Measurements from ENCODE around the gene PAK5. TPM values are rescaled to one million over a fixed set of nuclear protein-coding genes. Genes with fewer than 3 reads are reported as not detected.

Gene PAK5
- total RNA-seq, 1 donor from 2014 or later: 0.16 TPM

- no peak overlapping the region for H3K4me2 ChIP-seq (ENCODE audit: low read length)
Measured at GRCh38 chr20:9499126-9499899, 339.6 kb downstream of the PAK5 start.

GRCh38 chr20:9498322-9498721 lies 340.6 kb downstream of the PAK5 start:
- H3K4me1 ChIP-seq (ENCODE audit: insufficient read depth, low read length): no peaks in the 10 kb centered on the region
- no peak overlapping the region for H3K4me3 ChIP-seq (ENCODE audit: insufficient read depth, low read depth, low read length)
- Mint-ChIP-seq H3K27ac (ENCODE audit: unreplicated experiment) (no peak overlapping the region), H3K36me3 (ENCODE audit: low read depth, unreplicated experiment) (no peaks in the 10 kb centered on the region), H3K4me3 (ENCODE audit: unreplicated experiment) (no peak overlapping the region), H3K27me3 (ENCODE audit: low read depth, unreplicated experiment) (peaks cover 9% of the 10 kb centered on the region), H3K4me1 (ENCODE audit: low read depth, unreplicated experiment) (peaks cover 2% of the 10 kb centered on the region), H3K9me3 (ENCODE audit: unreplicated experiment) (peaks cover 1% of the 10 kb centered on the region)
- no peaks in the 10 kb centered on the region for H3K27me3 ChIP-seq (ENCODE audit: insufficient read depth, low read length)
- no peak overlapping the region for H2AFZ ChIP-seq (ENCODE audit: low read depth, low read length)
- no peaks in the 10 kb centered on the region for H3K36me3 ChIP-seq (ENCODE audit: insufficient read depth, low read length)
- FAIRE-seq (no peak), DNase-seq (ENCODE audit: low read depth) (peak; percentile 22)
- H3K27ac ChIP-seq (ENCODE audit: low read depth, low read length): no peak overlapping the region
- H4K20me1 ChIP-seq (ENCODE audit: insufficient read depth, low read length): no peaks in the 10 kb centered on the region
- H3K79me2 ChIP-seq (ENCODE audit: insufficient read depth, low read length): no peaks in the 10 kb centered on the region
- no peak overlapping the region for H3K9ac ChIP-seq (ENCODE audit: low read length)
- H3K9me3 ChIP-seq (ENCODE audit: insufficient read depth, low read depth, low read length): no peaks in the 10 kb centered on the region
- no peak overlapping the region for H3K4me2 ChIP-seq (ENCODE audit: low read length)
- TF ChIP-seq EZH2 (IDR thresholded peaks at IDR 0.05; ENCODE audit: insufficient read depth, low read length): no peak
- no peak for TF ChIP-seq CTCF (IDR thresholded peaks at IDR 0.05; ENCODE audit: insufficient read depth, low read depth, low read length)

More at GRCh38 chr20:9499126-9499899, 339.6 kb downstream of the PAK5 start:
- H3K27ac Mint-ChIP-seq (ENCODE audit: unreplicated experiment): no peak overlapping the region
- Histone ChIP-seq H3K27ac (ENCODE audit: low read depth, low read length) (no peak overlapping the region), H3K27me3 (ENCODE audit: insufficient read depth, low read length) (no peaks in the 10 kb centered on the region), H4K20me1 (ENCODE audit: insufficient read depth, low read length) (no peaks in the 10 kb centered on the region), H3K4me3 (ENCODE audit: insufficient read depth, low read depth, low read length) (no peak overlapping the region), H3K9ac (ENCODE audit: low read length) (no peak overlapping the region), H3K36me3 (ENCODE audit: insufficient read depth, low read length) (no peaks in the 10 kb centered on the region), H3K79me2 (ENCODE audit: insufficient read depth, low read length) (no peaks in the 10 kb centered on the region), H3K4me1 (ENCODE audit: insufficient read depth, low read length) (no peaks in the 10 kb centered on the region), H2AFZ (ENCODE audit: low read depth, low read length) (no peak overlapping the region), H3K9me3 (ENCODE audit: insufficient read depth, low read depth, low read length) (no peaks in the 10 kb centered on the region)
- peaks cover 2% of the 10 kb centered on the region for H3K4me1 Mint-ChIP-seq (ENCODE audit: low read depth, unreplicated experiment)
- H3K4me3 Mint-ChIP-seq (ENCODE audit: unreplicated experiment): no peak overlapping the region
- no peak for DNase-seq (ENCODE audit: low read depth)
- no peak for FAIRE-seq
- H3K36me3 Mint-ChIP-seq (ENCODE audit: low read depth, unreplicated experiment): no peaks in the 10 kb centered on the region
- TF ChIP-seq EZH2 (IDR thresholded peaks at IDR 0.05; ENCODE audit: insufficient read depth, low read length) (no peak), CTCF (IDR thresholded peaks at IDR 0.05; ENCODE audit: insufficient read depth, low read depth, low read length) (no peak)
- H3K27me3 Mint-ChIP-seq (ENCODE audit: low read depth, unreplicated experiment): peaks cover 9% of the 10 kb centered on the region
- H3K9me3 Mint-ChIP-seq (ENCODE audit: unreplicated experiment): peaks cover 1% of the 10 kb centered on the region

- Mint-ChIP-seq H3K9me3 (ENCODE audit: unreplicated experiment) (peaks cover 1% of the 10 kb centered on the region), H3K4me3 (ENCODE audit: unreplicated experiment) (no peak overlapping the region), H3K4me1 (ENCODE audit: low read depth, unreplicated experiment) (peaks cover 2% of the 10 kb centered on the region), H3K27ac (ENCODE audit: unreplicated experiment) (no peak overlapping the region), H3K36me3 (ENCODE audit: low read depth, unreplicated experiment) (no peaks in the 10 kb centered on the region), H3K27me3 (ENCODE audit: low read depth, unreplicated experiment) (peaks cover 3% of the 10 kb centered on the region)
- Histone ChIP-seq H4K20me1 (ENCODE audit: insufficient read depth, low read length) (no peaks in the 10 kb centered on the region), H3K9me3 (ENCODE audit: insufficient read depth, low read depth, low read length) (no peaks in the 10 kb centered on the region), H3K4me3 (ENCODE audit: insufficient read depth, low read depth, low read length) (no peak overlapping the region), H3K36me3 (ENCODE audit: insufficient read depth, low read length) (no peaks in the 10 kb centered on the region), H2AFZ (ENCODE audit: low read depth, low read length) (no peak overlapping the region), H3K4me2 (ENCODE audit: low read length) (no peak overlapping the region), H3K79me2 (ENCODE audit: insufficient read depth, low read length) (no peaks in the 10 kb centered on the region), H3K4me1 (ENCODE audit: insufficient read depth, low read length) (no peaks in the 10 kb centered on the region), H3K9ac (ENCODE audit: low read length) (no peak overlapping the region), H3K27me3 (ENCODE audit: insufficient read depth, low read length) (no peaks in the 10 kb centered on the region), H3K27ac (ENCODE audit: low read depth, low read length) (no peak overlapping the region)
- FAIRE-seq (no peak), DNase-seq (ENCODE audit: low read depth) (no peak)
- no peak for TF ChIP-seq EZH2 (IDR thresholded peaks at IDR 0.05; ENCODE audit: insufficient read depth, low read length)
- TF ChIP-seq CTCF (IDR thresholded peaks at IDR 0.05; ENCODE audit: insufficient read depth, low read depth, low read length): no peak
Measured at GRCh38 chr20:9496155-9496554, 342.7 kb downstream of the PAK5 start.
